ENCODE measurements around the gene PEMT. TPM values are rescaled to one million over a fixed set of nuclear protein-coding genes. Genes with fewer than 3 reads are reported as not detected.

Gene PEMT
- total RNA-seq, 2 donors from 2014 or later, result 15.7 to 22.1 TPM

- TF ChIP-seq CTCF (IDR thresholded peaks at IDR 0.05), result no peak
- Histone ChIP-seq H3K4me3 (peak overlapping the region; percentile 5), H3K27me3 (replicated peaks; ENCODE audit: insufficient read depth) (no peaks in the 10 kb centered on the region), H3K36me3 (no peaks in the 10 kb centered on the region), H3K9me3 (no peaks in the 10 kb centered on the region), H3K4me1 (ENCODE audit: control insufficient read depth in 1 of 2, low read depth in 2 of 2) (peaks cover 10 to 39% of the 10 kb centered on the region in 2 donors), H3K27ac (peak overlapping the region in 1 of 2 donors; percentile 57)
- ATAC-seq (ENCODE audit: insufficient number of reproducible peaks, low FRiP score, low read depth) (peak; percentile 54), DNase-seq (ENCODE audit: low spot score) (no peak)
Measured at GRCh38 chr17:17545031-17545820, 46.3 kb downstream of the PEMT start.

GRCh38 chr17:17542906-17543635 is 48.4 kb downstream of the PEMT start:
- ATAC-seq (ENCODE audit: insufficient number of reproducible peaks, low FRiP score, low read depth) (no peak), DNase-seq (ENCODE audit: low spot score) (no peak)
- no peak for TF ChIP-seq CTCF (IDR thresholded peaks at IDR 0.05)
- Histone ChIP-seq H3K4me3 (no peak overlapping the region), H3K4me1 (ENCODE audit: control insufficient read depth in 1 of 2, low read depth in 2 of 2) (peaks cover 24 to 61% of the 10 kb centered on the region in 2 donors), H3K9me3 (no peaks in the 10 kb centered on the region), H3K27ac (no peak overlapping the region), H3K36me3 (no peaks in the 10 kb centered on the region), H3K27me3 (replicated peaks; ENCODE audit: insufficient read depth) (no peaks in the 10 kb centered on the region)

GRCh38 chr17:17541640-17542001 is 49.9 kb downstream of the PEMT start:
- Histone ChIP-seq H3K4me1 (ENCODE audit: control insufficient read depth in 1 of 2, low read depth in 2 of 2) (peaks cover 28 to 73% of the 10 kb centered on the region in 2 donors), H3K4me3 (no peak overlapping the region), H3K9me3 (no peaks in the 10 kb centered on the region), H3K27me3 (replicated peaks; ENCODE audit: insufficient read depth) (no peaks in the 10 kb centered on the region), H3K36me3 (no peaks in the 10 kb centered on the region), H3K27ac (no peak overlapping the region)
- DNase-seq (ENCODE audit: low spot score) (no peak), ATAC-seq (ENCODE audit: insufficient number of reproducible peaks, low FRiP score, low read depth) (no peak)
- no peak for TF ChIP-seq CTCF (IDR thresholded peaks at IDR 0.05)

- ATAC-seq (ENCODE audit: insufficient number of reproducible peaks, low FRiP score, low read depth) (no peak), DNase-seq (ENCODE audit: low spot score) (no peak)
- Histone ChIP-seq H3K4me1 (ENCODE audit: control insufficient read depth in 1 of 2, low read depth in 2 of 2) (peaks cover 28 to 74% of the 10 kb centered on the region in 2 donors), H3K9me3 (no peaks in the 10 kb centered on the region), H3K36me3 (no peaks in the 10 kb centered on the region), H3K4me3 (no peak overlapping the region), H3K27me3 (replicated peaks; ENCODE audit: insufficient read depth) (no peaks in the 10 kb centered on the region), H3K27ac (no peak overlapping the region)
- TF ChIP-seq CTCF (IDR thresholded peaks at IDR 0.05), result no peak
Measured at GRCh38 chr17:17540935-17541639, 50.4 kb downstream of the PEMT start.
